DOHH2 (cell line): ENCODE data around the gene SLIT1.

Experiments
- H3F3A ChIP-seq: fragments of 200-600 bp; sonication (generic), shearing (Covaris generic); 2 replicates; pipeline ENCODE4 v1.6.0; 2016; ENCODE audit warnings: antibody characterized with exemption, mild to moderate bottlenecking; ENCODE audit not compliant: control insufficient read depth, insufficient read depth
- H3K27ac ChIP-seq: fragments of 200-600 bp; sonication (generic); 2 replicates; pipeline ENCODE4 v1.5.1; 2014; ENCODE audit warnings: low read depth, mild to moderate bottlenecking, low read length, moderate library complexity
- H3K27me3 ChIP-seq: fragments of 200-600 bp; sonication (generic); 2 replicates; pipeline ENCODE4 v1.6.1; 2014; ENCODE audit warnings: mild to moderate bottlenecking, low read length, mixed read lengths; ENCODE audit not compliant: control insufficient read depth
- H3K36me3 ChIP-seq: fragments of 200-600 bp; sonication (generic); 2 replicates; pipeline ENCODE4 v1.6.1; 2014; ENCODE audit warnings: mild to moderate bottlenecking, low read length, moderate library complexity, mixed read lengths; ENCODE audit not compliant: control insufficient read depth
- H3K4me1 ChIP-seq: fragments of 200-600 bp; sonication (generic); 2 replicates; pipeline ENCODE4 v1.6.1; 2014; ENCODE audit warnings: mild to moderate bottlenecking, low read length, mixed read lengths; ENCODE audit not compliant: control insufficient read depth
- H3K4me2 ChIP-seq: fragments of 200-600 bp; sonication (generic); 2 replicates; pipeline ENCODE4 v1.6.0; 2014; ENCODE audit warnings: mild to moderate bottlenecking, low read length, moderate library complexity
- H3K4me3 ChIP-seq: fragments of 200-600 bp; sonication (generic); 2 replicates; pipeline ENCODE4 v1.5.1; 2014; ENCODE audit warnings: mild to moderate bottlenecking, low read length, mixed read lengths
- H3K79me2 ChIP-seq: fragments of 200-600 bp; sonication (generic); 2 replicates; pipeline ENCODE4 v1.6.1; 2014; ENCODE audit warnings: mild to moderate bottlenecking, low read length, mixed read lengths; ENCODE audit not compliant: control insufficient read depth
- H3K9me2 ChIP-seq: fragments of 200-600 bp; sonication (generic); replicated peaks from 2 replicates; pipeline ENCODE4 v1.6.1; 2014; ENCODE audit warnings: mild to moderate bottlenecking, low read length, mixed read lengths; ENCODE audit not compliant: control insufficient read depth
- H3K9me3 ChIP-seq: fragments of 200-600 bp; sonication (generic); 2 replicates; pipeline ENCODE4 v1.6.1; 2014; ENCODE audit warnings: antibody characterized with exemption, low read length, mixed read lengths; ENCODE audit not compliant: control insufficient read depth, insufficient read depth
- H4K20me1 ChIP-seq: fragments of 200-600 bp; sonication (generic); 2 replicates; pipeline ENCODE4 v1.6.0; 2014; ENCODE audit warnings: low read depth, mild to moderate bottlenecking, antibody characterized with exemption, low read length, moderate library complexity; ENCODE audit not compliant: control insufficient read depth, insufficient read depth
- CTCF ChIP-seq: fragments of 200-600 bp; sonication (generic); IDR thresholded peaks from one replicate; pipeline ENCODE4 v1.5.1; 2014; ENCODE audit warnings: antibody characterized with exemption, mild to moderate bottlenecking, low read depth, low read length; ENCODE audit not compliant: poor library complexity, severe bottlenecking
- EZH2phosphoT487 ChIP-seq: fragments of 200-600 bp; sonication (generic); IDR thresholded peaks from 2 replicates; pipeline ENCODE4 v1.6.1; 2017; ENCODE audit warnings: borderline replicate concordance, mild to moderate bottlenecking, antibody characterized with exemption, low read length, moderate library complexity, mixed read lengths

Gene SLIT1

GRCh38 chr10:96982149-96982930 lies 203.4 kb downstream of the SLIT1 start:
- no peaks in the 10 kb centered on the region for H3K4me1 ChIP-seq
- H3K27me3 ChIP-seq, result no peaks in the 10 kb centered on the region
- no peaks in the 10 kb centered on the region for H3F3A ChIP-seq
- H3K27ac ChIP-seq, result no peak overlapping the region
- TF ChIP-seq CTCF (no peak), EZH2phosphoT487 (no peak)
- H3K9me2 ChIP-seq, result no peaks in the 10 kb centered on the region
- H4K20me1 ChIP-seq, result no peaks in the 10 kb centered on the region
- no peak overlapping the region for H3K4me3 ChIP-seq
- H3K36me3 ChIP-seq, result peaks cover 19% of the 10 kb centered on the region
- no peak overlapping the region for H3K4me2 ChIP-seq
- no peaks in the 10 kb centered on the region for H3K9me3 ChIP-seq
- H3K79me2 ChIP-seq, result no peaks in the 10 kb centered on the region

GRCh38 chr10:96978621-96979154 lies 207.1 kb downstream of the SLIT1 start:
- Histone ChIP-seq H3K9me2 (no peaks in the 10 kb centered on the region), H3K4me3 (no peak overlapping the region), H3K4me1 (peaks cover 12% of the 10 kb centered on the region), H3K27me3 (no peaks in the 10 kb centered on the region), H3K27ac (no peak overlapping the region), H3F3A (no peaks in the 10 kb centered on the region), H3K36me3 (peaks cover 19% of the 10 kb centered on the region), H3K79me2 (no peaks in the 10 kb centered on the region), H4K20me1 (no peaks in the 10 kb centered on the region), H3K4me2 (no peak overlapping the region), H3K9me3 (no peaks in the 10 kb centered on the region)
- TF ChIP-seq EZH2phosphoT487 (no peak), CTCF (no peak)

- H3K9me3 ChIP-seq, result no peaks in the 10 kb centered on the region
- no peak overlapping the region for H3K4me2 ChIP-seq
- H3K4me1 ChIP-seq, result peaks cover 19% of the 10 kb centered on the region
- H3F3A ChIP-seq, result no peaks in the 10 kb centered on the region
- H3K9me2 ChIP-seq, result no peaks in the 10 kb centered on the region
- H3K4me3 ChIP-seq, result no peak overlapping the region
- H3K36me3 ChIP-seq, result no peaks in the 10 kb centered on the region
- H3K27me3 ChIP-seq, result no peaks in the 10 kb centered on the region
- H3K79me2 ChIP-seq, result no peaks in the 10 kb centered on the region
- TF ChIP-seq CTCF (no peak), EZH2phosphoT487 (no peak)
- no peaks in the 10 kb centered on the region for H4K20me1 ChIP-seq
- H3K27ac ChIP-seq, result no peak overlapping the region
Observed at GRCh38 chr10:96975136-96975535, 210.6 kb downstream of the SLIT1 start.
